ENCODE data around the gene VPS41.

The VPS41 gene

DNA sequence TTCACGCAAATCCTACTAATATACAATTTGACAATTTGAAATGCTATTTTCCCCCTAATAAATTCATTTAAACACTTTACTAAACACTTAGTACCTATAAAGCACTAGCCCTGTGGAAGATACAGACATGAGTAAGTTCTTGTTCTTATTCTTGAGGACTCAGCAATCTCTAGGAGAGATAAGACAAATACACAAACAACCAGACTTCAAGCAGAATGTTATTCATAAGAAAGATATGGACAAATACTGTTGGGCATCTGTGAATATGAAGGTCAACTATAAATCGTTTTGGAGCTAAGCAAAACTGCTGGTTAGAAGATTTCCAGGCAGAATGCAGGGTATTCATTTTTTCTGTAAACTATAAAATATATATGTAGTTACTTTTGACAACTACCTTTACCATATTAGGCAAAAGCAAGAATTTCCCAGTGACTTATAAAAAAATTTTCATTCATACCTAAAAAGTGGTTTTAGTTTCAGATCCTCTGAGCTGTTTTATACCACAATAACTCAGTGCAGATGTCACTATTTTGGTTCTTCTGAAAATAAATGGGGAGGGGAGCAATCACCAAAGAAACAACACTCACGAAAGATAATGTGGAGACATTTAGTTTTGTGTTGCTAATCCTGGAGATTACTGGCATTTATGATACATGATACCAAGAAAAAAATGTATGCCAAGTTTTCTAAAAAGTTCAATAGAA lies 3.8 kb downstream of the VPS41 start:
- no peak for DNase-seq (ENCODE audit: low spot score)

DNA sequence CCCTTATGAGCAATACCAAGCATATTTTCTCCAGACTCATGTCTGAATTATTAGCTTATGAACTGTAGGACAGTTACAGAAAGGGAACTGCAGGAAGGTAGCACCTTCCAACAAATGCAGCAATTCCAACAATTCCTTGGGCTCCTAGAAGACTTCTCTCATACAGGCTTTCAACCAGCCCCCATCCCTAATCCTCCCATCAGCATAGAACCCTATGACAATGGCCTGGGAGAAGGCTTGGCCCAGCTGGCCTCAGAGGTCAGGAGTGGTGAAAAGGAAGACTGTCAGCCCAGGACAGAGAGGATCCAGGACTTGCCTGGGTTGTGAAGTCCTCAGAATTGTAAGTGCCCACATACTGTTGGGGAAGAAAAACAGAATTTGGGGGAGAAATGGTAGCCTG lies 5.9 kb downstream of the VPS41 start:
- no peak for DNase-seq (ENCODE audit: low spot score)

DNA sequence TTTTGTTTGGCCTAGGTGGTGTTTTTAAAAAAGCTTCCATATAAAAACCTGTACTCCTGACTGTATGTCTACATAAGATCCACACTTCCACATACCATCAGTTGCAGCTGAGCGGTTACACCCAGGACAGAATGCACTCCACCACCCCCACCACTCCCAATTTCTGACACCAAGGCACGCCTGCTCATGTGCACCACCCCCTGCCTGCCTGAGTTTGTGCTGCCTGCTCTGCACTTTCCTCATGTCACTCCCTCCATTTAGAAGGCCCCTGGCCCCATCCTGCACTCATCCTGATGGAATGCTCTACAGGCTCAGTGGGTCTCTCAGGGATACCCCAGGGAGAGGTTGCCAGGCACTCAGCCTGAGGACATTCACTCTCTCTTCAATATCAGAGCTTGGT lies 6.5 kb downstream of the VPS41 start:
- DNase-seq (ENCODE audit: low spot score), result no peak

DNA sequence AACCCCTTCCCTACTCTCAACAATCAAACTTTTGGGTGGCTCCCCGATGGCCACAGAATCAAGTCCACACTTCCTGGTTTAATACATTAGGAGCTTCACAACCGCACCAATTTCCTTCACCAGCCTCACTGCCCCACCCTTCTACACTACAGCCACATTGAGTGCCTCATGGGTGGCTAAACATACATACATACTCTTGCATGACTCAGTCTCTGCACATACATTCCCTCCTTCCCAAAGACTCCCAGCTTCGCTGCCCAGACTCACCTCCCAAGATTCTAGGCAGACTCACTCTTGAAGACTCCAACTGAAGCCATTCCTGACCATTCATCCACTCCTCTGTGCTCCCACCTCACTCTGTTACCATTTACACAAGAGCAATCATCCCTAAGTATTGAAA lies 15.9 kb downstream of the VPS41 start:
- no peak for DNase-seq (ENCODE audit: low spot score)

DNA sequence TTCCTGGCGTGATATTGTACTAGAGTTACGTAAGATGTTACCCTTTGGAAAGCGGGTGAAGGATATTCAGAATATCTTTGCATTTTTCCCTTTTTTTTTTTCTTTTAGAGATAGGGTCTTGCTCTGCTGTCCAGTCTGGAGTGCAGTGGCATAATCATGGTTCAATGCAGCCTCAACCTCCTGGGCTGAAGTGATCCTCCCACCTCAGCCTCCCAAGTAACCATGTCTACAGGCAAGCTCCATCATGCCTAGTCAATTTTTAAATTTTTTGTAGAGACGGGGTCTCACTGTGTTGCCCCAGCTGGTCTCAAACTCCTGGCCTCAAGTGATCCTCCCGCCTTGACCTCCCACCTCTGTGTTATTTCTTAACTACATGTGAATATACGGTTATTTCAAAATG lies 18.4 kb downstream of the VPS41 start:
- DNase-seq (ENCODE audit: low spot score), result no peak

DNA sequence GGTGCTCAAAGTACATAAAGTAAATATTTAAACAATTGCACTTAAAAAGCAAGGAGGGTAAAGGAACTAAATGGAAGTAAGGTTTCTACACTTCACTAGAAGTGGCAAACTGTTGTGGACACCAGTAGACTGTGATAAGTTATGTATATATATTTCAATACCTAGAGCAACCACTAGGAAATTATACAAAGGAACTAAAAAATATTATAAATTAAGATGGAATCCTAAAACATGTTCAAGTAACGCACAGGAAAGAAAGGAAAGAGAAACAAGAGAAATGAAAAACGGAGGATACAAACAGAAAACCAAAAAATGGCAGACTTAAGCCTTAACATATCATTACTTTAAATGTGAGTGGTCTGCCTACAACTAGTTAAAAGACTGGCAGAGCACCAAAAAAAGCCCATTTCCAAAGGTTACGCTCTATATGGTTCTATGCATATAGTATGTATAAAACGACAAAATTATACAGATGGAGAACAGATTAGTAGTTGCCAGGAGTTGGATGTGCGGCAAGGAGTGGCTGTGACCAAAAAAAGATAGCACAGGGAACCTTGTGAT lies 19.0 kb downstream of the VPS41 start:
- DNase-seq (ENCODE audit: low spot score), result no peak

DNA sequence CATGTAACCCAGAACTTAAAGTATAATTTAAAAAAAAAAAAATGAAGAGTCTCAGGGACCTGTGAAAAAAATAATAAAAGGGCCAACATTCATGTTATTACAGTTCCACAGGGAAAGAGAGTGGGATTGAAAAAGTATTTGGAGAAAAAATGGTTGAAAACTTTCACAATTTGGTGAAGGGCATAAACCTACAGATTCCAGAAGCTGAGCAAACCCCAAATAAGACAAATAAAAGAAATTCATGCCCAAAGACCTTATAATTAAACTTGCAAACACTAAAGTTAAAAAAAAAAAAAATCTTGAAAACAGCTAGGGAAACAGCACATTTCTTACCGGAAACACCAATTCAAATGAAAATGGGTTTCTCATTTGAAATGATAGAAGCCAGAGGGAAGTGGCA lies 19.9 kb downstream of the VPS41 start:
- no peak for DNase-seq (ENCODE audit: low spot score)

DNA sequence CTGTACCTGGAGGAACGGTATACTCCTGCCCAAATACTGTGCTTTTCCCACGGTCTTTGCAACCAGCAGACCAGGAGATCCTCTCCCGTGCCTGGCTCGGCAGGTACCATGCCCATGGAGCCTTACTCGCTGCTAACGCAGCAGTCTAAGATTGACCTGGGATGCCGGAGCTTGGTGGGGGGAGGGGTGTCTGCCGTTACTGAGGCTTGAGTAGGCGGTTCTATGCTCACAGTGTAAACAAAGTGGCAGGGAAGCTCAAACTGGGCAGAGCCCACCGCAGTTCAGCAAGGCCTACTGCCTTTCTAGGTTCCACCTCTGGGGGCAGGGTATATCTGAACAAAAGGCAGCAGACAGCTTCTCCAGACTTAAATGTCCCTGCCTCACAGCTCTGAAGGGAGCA lies 22.7 kb downstream of the VPS41 start:
- no peak for DNase-seq (ENCODE audit: low spot score)

DNA sequence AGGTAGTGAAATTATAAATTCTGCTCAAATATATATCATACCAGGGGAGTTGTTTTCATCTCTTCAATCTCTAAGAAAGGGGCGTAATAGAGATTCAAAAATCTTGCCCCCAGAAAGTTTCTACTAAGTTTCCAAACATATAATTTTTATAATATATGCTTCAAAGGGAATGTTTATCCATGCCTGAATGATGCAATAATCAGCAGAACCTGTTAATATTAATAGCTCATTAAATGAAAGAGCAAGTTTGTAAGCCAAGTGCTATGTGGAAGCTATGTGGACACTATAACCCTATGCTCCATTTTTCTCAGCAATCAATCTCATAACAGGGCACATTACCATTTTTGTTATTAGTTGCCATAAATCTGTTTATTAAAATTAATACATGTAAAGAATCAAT lies 25.3 kb downstream of the VPS41 start:
- DNase-seq (ENCODE audit: low spot score), result no peak

DNA sequence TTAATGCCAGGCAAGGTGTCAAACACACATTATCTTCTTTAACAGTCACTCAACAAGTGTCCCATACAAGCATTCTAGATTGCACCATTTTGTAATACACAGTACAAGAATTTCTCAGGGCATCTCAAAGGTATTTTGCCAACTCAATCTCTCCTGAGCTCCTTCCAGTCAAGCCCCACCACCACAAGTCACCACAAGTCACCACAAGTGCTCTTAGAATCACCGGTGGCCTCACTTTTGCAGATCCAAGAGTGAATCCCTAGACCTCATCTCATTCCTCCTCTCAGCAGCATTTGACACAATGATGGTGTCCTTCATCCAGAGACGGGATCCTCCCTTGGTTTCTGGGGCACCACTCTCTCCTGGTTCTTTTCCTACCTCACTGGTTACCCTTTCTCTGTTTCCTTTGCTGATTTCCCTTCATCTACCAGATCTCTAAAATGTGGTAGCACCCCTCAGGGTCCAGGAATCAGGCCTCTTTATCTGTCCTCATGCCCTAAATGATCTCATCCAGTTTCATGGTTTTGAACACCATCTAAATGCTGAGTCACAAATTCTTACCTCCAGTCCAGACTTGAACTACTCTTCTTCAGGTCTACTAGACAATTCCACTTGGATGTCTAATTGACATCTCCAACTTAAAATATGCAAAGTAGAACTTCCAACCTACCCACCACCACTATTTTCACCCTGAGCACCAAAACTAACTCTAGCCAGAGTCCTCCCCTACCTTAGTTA lies 26.9 kb downstream of the VPS41 start:
- DNase-seq (ENCODE audit: low spot score), result no peak

DNA sequence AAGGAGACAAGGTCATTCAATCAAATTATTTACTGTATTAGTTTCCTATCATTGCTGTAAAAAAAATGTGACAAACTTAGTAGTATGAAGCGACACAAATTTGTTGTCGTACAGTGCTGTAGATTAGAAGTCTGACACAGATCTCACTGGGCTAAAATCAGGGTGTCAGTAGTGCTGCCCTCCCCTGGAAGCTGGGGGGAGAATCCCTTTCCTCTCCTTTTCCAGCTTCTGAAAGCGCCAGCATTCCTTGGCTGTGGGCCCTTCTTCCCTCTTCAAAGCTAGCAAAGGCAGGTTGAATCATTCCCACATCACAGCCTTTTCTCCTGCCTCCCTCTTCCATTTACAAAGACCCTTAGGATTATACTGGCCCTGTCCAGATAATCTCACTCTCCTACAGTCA lies 28.0 kb downstream of the VPS41 start:
- DNase-seq (ENCODE audit: low spot score), result no peak

DNA sequence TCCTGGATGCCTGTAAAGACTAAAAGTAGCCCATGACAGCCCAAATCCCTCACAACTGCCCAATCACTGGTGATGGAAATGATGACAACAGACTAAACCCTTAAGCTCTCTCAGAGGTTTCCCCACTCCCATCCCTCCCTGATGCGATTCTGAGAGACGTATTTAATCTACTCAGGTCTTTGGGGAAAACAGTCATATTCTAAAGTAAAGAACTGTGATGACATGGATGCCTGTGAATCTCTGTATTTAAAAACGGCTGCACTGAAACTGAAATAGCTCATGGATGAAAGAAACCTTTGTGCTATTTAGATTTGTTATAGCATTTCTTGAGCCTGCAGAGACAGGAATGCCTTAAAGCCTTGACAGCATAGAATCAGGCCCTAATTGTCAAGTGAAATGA lies 28.5 kb downstream of the VPS41 start:
- DNase-seq (ENCODE audit: low spot score), result no peak

DNA sequence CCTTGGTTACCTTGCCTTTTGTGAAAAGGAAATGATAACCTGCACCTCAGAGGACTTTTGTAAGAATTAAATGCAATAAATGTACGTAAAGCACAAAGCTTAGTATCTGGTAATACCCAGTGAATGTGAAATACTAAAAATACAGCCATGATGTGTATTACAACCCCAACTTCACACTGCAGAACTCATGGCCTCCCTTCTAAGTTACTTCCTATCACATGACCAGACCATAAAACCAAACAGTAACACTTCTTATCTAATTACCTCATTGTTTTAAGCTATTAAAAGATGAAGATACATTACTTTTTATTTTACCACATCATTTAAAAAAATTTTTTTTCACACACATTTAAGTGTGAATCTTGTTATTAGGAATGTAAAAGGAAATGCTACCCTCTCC lies 29.0 kb downstream of the VPS41 start:
- DNase-seq (ENCODE audit: low spot score), result no peak

DNA sequence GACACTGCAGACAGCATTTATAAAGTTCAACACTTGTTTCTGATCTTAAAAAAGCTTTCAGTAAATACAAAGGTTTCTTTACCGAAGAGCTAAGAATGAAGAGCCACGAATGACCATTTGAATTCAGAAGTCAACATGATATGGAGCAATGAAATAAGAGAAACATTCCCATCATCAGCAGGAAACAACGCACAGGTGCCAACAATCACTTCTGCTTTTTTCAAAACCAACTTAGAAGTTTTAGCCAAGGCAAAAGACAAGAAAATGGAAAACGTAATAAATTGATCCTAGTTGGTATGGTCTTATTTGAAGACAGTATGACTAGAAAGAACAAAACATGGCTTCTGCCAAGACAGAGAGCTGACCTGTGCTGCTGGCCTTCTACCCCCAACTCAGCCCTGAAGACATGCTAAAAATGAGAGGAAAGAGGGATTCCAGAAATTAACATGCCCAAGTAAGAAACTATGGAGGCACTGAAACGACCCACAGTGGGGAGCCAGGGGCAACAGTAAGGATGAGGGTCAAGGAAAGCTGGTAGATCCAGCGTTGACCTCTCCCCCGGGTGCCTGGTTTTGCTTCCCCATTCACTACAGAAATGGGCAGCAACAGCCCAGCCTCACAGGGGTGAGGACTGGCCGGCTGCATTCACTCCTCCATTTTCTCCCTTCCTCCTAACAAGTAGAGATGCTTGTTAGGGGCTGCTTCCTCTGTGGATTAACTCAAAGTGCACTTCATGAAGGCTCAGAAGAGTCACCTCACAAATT lies 30.1 kb downstream of the VPS41 start:
- no peak for DNase-seq (ENCODE audit: low spot score)

DNA sequence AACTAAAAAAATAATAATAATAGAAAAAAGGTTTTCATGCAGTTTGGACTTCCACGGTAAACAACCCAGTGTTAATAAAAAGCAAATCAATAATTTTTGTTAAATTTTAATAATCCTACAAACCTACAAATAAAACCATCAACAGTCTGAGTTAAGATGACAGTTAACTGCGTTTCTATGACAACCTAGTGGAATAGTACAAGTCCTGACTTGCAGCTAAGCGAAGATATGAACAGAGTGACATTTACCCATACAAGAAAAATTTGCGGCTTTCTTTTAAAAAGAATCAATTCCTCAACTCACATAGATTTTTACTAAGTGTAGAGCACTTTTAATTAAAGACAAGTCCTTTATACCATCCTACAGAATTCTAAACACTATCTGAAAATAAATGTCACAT lies 35.6 kb downstream of the VPS41 start:
- no peak for DNase-seq (ENCODE audit: low spot score)

DNA sequence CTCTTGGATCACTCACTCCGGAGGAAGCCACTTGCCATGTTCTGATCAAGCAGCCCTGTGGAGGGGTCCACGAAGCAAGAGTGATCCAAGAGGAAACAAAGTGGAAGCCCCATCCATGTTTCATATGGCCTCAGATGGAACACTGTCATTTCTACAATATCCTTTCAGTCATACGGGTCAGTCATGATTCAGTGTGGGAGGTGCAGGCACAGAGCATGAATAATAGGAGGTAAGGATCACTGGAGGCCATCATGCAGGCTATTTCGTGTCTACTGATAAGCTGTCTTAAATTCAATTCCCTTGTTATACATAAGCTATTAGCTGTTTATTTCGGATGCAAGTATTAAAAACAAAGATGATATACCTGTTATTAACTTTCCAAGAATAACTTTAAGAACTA lies 36.8 kb downstream of the VPS41 start:
- no peak for DNase-seq (ENCODE audit: low spot score)

DNA sequence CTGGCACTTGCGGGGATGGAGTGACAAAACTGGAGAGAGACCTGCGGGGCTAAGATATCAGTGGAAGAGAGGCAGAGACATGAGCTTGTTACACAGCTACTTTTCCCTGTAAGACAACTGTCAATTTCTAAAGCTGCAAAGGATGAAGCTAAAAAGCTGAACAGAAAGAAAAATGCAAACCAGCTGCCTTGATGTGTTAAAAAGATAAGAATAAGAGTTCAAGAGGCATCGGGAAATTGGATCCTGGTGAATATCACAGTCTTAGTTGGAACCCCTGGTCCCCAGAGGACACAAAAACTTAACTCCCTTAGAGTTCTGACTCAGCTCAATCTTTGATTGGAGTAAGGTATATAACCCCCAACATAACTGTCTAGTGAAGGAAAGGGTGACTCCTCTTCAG lies 38.8 kb downstream of the VPS41 start:
- no peak for DNase-seq (ENCODE audit: low spot score)

DNA sequence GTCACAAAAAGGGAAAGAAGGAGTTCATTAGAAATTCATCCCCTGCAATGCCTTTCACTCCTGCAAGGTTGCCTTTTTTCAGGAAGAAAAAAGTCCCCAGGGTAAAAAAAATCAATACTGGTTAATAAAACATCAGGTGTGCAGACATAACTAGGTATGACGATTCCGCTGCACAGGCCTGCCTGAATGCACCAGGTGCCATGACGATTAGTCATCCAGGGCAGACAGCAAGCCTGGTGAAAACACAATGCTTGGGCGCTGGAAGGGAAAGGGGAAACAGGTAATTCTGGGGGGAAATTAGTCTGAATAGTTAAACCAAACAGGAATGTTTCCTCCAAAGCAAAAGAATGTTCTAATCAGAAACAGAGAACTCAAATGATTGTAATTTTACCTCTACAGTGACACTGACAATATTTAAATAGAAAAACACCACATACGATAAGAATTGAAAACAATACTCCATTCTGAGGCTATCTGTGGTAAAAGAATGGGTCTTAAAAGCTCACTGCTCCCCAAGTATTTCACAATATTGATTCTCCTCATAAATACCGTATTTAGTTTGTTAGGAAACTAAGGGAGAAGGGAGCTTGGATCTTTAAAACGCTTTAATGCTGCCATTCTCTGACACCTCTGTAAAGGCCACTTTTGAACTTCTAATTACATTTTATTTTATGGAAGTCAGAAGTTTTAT lies 45.2 kb downstream of the VPS41 start:
- no peak for DNase-seq (ENCODE audit: low spot score)

DNA sequence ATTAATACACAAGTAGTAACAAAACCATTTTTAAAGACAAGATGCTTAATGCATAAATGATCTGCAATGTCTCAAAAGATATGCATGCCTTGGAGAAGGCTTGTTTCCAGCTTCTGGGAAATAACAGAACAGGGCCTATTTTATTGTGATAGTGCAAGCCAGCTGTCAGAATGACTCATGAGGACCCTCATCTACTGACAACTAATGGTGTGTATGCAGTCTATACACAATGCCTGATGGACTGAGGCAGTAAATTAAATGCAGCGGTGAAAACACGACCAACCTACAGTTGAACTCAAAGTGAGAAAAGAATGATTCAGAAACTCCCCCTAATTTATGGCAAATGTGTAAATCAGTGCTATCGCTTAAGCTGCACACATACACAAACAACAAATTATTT lies 46.3 kb downstream of the VPS41 start:
- no peak for DNase-seq (ENCODE audit: low spot score)

DNA sequence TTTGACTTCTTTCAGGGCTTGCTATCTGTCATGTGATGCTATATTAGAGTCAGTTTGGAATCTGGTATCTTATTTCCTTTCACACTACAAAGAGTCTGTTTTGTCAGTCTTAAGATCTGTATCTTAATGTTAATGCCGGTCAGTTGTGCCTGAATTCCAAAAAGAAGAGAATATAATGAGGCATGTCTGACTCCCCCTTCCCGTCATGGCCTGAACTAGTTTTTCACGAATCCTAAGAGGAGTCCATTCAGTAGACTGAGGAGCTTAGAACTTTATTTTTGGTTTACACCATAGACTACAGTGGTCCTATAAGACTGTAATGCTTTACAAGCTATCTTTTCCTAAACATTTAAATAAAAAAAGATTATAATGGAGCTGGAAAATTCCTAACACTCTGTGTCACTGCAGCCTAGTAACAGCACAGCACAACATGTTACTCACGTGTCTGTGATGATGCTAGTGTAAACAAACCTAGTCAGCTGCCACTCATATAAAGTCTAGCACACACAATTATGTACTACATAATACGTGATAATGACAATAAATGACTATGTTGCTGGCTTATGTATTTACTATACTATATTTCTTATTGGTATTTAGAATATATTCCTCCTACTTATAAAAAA lies 50.6 kb downstream of the VPS41 start:
- no peak for DNase-seq (ENCODE audit: low spot score)

DNA sequence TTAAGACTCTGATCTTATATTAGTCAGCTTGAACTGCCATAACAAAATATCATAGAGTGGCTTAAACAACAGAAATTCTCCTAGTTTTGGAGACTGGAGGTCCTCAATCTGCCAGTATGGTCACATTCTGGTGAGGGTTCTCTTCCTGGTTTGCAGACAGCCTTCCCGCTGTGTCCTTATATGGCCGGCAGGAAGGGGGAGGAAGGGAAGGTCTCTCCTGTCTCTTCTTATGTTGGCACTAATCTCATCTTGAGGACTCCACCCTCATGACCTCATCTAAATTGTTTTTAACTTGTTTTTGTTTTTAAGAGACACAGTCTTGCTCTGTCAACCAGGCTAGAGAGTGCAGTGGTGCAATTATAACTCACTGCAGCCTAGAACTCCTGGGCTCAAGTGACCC lies 53.1 kb downstream of the VPS41 start:
- no peak for DNase-seq (ENCODE audit: low spot score)

DNA sequence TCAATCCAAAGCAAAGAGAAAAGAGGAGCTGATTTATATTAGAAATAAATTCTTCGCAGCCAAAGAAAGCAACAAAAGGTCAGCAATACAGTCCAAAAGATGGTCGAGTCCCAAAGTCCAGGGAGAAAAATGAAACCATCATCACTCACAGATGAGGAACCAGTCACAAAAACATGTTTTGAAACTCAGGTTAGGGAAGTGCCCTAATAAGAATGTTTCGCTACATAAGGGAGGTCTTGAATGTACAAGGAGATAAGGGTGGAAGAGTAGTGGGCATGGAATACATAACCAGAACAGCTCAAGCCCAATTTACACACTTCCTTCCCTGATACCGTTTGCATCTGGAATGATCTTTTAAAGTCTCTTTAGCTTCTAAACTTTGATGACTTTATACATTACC lies 53.6 kb downstream of the VPS41 start:
- DNase-seq (ENCODE audit: low spot score), result no peak
